Keratinocyte (primary cell): ENCODE measurements around the gene PRDM11. TPM values are rescaled to one million over a fixed set of nuclear protein-coding genes. Genes with fewer than 3 reads are reported as not detected.

ENCODE experiments used
- DNase-seq: peaks from one replicate; pipeline ENCODE4 v3.0.0-alpha.2; 2011; ENCODE audit warnings: low read depth, missing footprints, low spot score
- FAIRE-seq: peaks from 2 replicates; lab custom pipeline; 2011; peaks lifted over from hg19 to GRCh38; lab: Jason Lieb, UNC
- H2AFZ ChIP-seq: 2 replicates; pipeline ENCODE4 v1.6.0; 2012; ENCODE audit warnings: low read length, control low read depth, inconsistent platforms; ENCODE audit not compliant: control insufficient read depth
- H3K27ac ChIP-seq: 2 replicates; pipeline ENCODE4 v1.5.1; 2011; ENCODE audit warnings: low read length; ENCODE audit not compliant: control insufficient read depth, insufficient read depth
- H3K27me3 ChIP-seq: 3 replicates; pipeline ENCODE4 v1.6.0; 2011; ENCODE audit warnings: low read length; ENCODE audit not compliant: control insufficient read depth, insufficient read depth; ENCODE audit errors: extremely low read depth
- H3K36me3 ChIP-seq, 2 experiments: 2 replicates in 1 of 2; 3 replicates in 1 of 2; pipeline ENCODE4 v1.5.1; 2011; ENCODE audit warnings: low read length in 2 of 2, mild to moderate bottlenecking in 1 of 2; ENCODE audit not compliant: control insufficient read depth in 2 of 2, insufficient read depth in 2 of 2; ENCODE audit errors: extremely low read depth in 1 of 2
- H3K4me1 ChIP-seq: 3 replicates; pipeline ENCODE4 v1.5.1; 2011; ENCODE audit warnings: low read length; ENCODE audit not compliant: control insufficient read depth, insufficient read depth; ENCODE audit errors: extremely low read depth
- H3K4me2 ChIP-seq: 3 replicates; pipeline ENCODE4 v1.6.0; 2011; ENCODE audit warnings: low read depth, low read length; ENCODE audit not compliant: control insufficient read depth, insufficient read depth; ENCODE audit errors: extremely low read depth
- H3K4me3 ChIP-seq, 3 experiments: fragments of 200-600 bp in 1 of 3; sonication (generic) in 1 of 3; 2 replicates in 2 of 3; 3 replicates in 1 of 3; pipeline ENCODE4 v1.5.1; 2011 to 2016; ENCODE audit warnings: low read length in 3 of 3, mild to moderate bottlenecking in 3 of 3, control low read depth in 2 of 3, inconsistent platforms in 1 of 3, low read depth in 1 of 3, mixed read lengths in 1 of 3, mixed run types in 1 of 3, moderate library complexity in 1 of 3; ENCODE audit not compliant: control insufficient read depth in 2 of 3, insufficient read depth in 2 of 3; ENCODE audit errors: extremely low read depth in 1 of 3
- H3K79me2 ChIP-seq: 2 replicates; pipeline ENCODE4 v1.6.0; 2012; ENCODE audit warnings: low read length; ENCODE audit not compliant: control insufficient read depth, insufficient read depth
- H3K9ac ChIP-seq: 3 replicates; pipeline ENCODE4 v1.6.0; 2011; ENCODE audit warnings: low read length; ENCODE audit not compliant: control insufficient read depth, insufficient read depth; ENCODE audit errors: extremely low read depth
- H3K9me1 ChIP-seq: 3 replicates; pipeline ENCODE4 v1.6.0; 2011; ENCODE audit warnings: low read length; ENCODE audit not compliant: control insufficient read depth, insufficient read depth; ENCODE audit errors: extremely low read depth
- H3K9me3 ChIP-seq: 2 replicates; pipeline ENCODE4 v1.5.1; 2012; ENCODE audit warnings: low read depth, low read length; ENCODE audit not compliant: control insufficient read depth
- H4K20me1 ChIP-seq: 3 replicates; pipeline ENCODE4 v1.6.0; 2011; ENCODE audit warnings: low read length; ENCODE audit not compliant: control insufficient read depth, insufficient read depth; ENCODE audit errors: extremely low read depth
- EZH2 ChIP-seq: IDR thresholded peaks from one replicate; pipeline ENCODE4 v1.6.1; 2012; ENCODE audit warnings: inconsistent platforms, mild to moderate bottlenecking, low read length, moderate library complexity
- dilution Hi-C: fragments of 300-500 bp; cut with MboI; formaldehyde crosslinking; loops from one replicate; pipeline ENCODE4 v1.7.0; 2020; ENCODE audit warnings: low sequenced_read_pairs; ENCODE audit not compliant: extremely low pct_ligation_motif_present
- polyA plus RNA-seq, 5 experiments: library from polyadenylated mRNA; depleted of rRNA in 3 of 5; stranded (reverse) in 3 of 5; stranded (forward) in 1 of 5; unstranded in 1 of 5; fragments of >200 nt; gene quantifications; 1 replicate in 1 of 5; 2 replicates in 3 of 5; 3 replicates in 1 of 5; pipeline versions ENCODE4 v1.2.1 to v1.2.3, GENCODE V29; 2011 to 2012; ENCODE audit warnings: missing spikeins in 2 of 5, low read depth in 1 of 5, low replicate concordance in 1 of 5
- TF ChIP-seq, protein P1 (sequence below), 3 experiments: IDR thresholded peaks in 1 of 3; conservative IDR thresholded peaks in 1 of 3; optimal IDR thresholded peaks in 1 of 3; 2 replicates in 2 of 3; 3 replicates in 1 of 3; pipeline versions ENCODE3 to v1.5.1; 2011; ENCODE audit warnings: low read length in 3 of 3, mild to moderate bottlenecking in 3 of 3, moderate library complexity in 2 of 3, control low read depth in 1 of 3, inconsistent platforms in 1 of 3; ENCODE audit not compliant: insufficient read depth in 2 of 3; ENCODE audit errors: extremely low read depth in 1 of 3

PRDM11 gene
- polyA plus RNA-seq, 1 donor (not counting 4 experiments of a cell fraction or from before 2014, with no cell fraction given) = 2.1 TPM

DNA sequence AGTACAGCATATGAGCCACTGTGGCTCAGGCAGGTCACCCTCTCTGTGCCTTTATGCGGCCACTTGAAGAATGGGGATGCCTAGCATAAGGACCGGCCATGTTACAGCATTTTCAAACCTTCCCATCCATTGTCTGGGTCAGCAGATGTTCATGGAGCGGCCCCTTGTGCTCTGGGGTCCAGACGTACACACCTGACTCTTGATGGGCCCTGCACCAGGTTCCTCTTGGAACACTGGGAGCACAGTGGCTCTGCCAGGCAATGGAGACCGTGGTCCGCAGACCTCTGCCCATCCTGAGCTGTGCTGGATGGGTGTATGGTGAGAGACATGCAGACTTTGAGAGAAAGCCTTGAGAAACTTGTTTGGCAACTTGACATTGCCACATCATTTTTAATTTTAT lies 9.8 kb downstream of the PRDM11 start:
- TF ChIP-seq, protein P1, sequence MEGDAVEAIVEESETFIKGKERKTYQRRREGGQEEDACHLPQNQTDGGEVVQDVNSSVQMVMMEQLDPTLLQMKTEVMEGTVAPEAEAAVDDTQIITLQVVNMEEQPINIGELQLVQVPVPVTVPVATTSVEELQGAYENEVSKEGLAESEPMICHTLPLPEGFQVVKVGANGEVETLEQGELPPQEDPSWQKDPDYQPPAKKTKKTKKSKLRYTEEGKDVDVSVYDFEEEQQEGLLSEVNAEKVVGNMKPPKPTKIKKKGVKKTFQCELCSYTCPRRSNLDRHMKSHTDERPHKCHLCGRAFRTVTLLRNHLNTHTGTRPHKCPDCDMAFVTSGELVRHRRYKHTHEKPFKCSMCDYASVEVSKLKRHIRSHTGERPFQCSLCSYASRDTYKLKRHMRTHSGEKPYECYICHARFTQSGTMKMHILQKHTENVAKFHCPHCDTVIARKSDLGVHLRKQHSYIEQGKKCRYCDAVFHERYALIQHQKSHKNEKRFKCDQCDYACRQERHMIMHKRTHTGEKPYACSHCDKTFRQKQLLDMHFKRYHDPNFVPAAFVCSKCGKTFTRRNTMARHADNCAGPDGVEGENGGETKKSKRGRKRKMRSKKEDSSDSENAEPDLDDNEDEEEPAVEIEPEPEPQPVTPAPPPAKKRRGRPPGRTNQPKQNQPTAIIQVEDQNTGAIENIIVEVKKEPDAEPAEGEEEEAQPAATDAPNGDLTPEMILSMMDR (optimal IDR thresholded peaks at IDR 0.05 in 1 of 3, IDR thresholded peaks at IDR 0.05 in 1 of 3, conservative IDR thresholded peaks at IDR 0.05 in 1 of 3; ENCODE audit: extremely low read depth in 1 of 3, insufficient read depth in 2 of 3, low read length in 3 of 3) = no peak
- TF ChIP-seq EZH2 = no peak
- H3K27ac ChIP-seq = no peak overlapping the region
- no peak overlapping the region for H3K9ac ChIP-seq
- H3K4me1 ChIP-seq = peaks cover 10% of the 10 kb centered on the region
- H3K27me3 ChIP-seq = no peaks in the 10 kb centered on the region
- H3K36me3 ChIP-seq = no peaks in the 10 kb centered on the region
- no peak overlapping the region for H3K4me2 ChIP-seq
- H4K20me1 ChIP-seq = no peaks in the 10 kb centered on the region
- dilution Hi-C loops = no loop called here
- no peak overlapping the region for H2AFZ ChIP-seq
- no peak for FAIRE-seq
- no peaks in the 10 kb centered on the region for H3K79me2 ChIP-seq
- DNase-seq = no peak
- no peaks in the 10 kb centered on the region for H3K9me1 ChIP-seq
- H3K4me3 ChIP-seq = no peak overlapping the region
- H3K9me3 ChIP-seq = no peaks in the 10 kb centered on the region

DNA sequence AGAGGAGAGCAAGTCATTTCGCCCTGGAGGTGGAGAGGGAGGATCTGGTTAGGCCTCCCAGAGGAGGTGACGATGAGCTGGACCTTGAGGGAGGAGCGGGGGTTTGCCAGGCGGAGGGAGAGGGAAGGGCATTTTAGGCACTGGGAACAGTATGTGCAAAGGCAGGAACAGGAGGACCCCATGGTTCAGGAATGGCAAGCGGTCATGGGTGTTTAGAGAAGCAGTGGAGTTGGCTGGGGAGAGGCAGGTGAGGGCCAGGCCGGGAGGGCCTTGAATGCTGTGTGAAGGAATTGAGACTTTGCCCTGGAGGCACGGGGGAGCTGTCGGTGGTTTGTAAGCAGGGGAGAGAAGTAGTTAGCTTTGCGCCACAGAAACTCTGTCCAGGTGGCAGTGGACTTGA lies 10.3 kb downstream of the PRDM11 start:
- Histone ChIP-seq H3K27me3 (no peaks in the 10 kb centered on the region), H3K9me1 (no peaks in the 10 kb centered on the region), H4K20me1 (no peaks in the 10 kb centered on the region), H3K4me2 (no peak overlapping the region), H3K4me1 (peaks cover 10% of the 10 kb centered on the region), H2AFZ (no peak overlapping the region), H3K27ac (no peak overlapping the region), H3K79me2 (no peaks in the 10 kb centered on the region), H3K9ac (no peak overlapping the region), H3K36me3 (no peaks in the 10 kb centered on the region), H3K9me3 (no peaks in the 10 kb centered on the region), H3K4me3 (no peak overlapping the region)
- FAIRE-seq (no peak), DNase-seq (no peak)
- TF ChIP-seq EZH2 = no peak
- TF ChIP-seq, protein P1 (optimal IDR thresholded peaks at IDR 0.05 in 1 of 3, IDR thresholded peaks at IDR 0.05 in 1 of 3, conservative IDR thresholded peaks at IDR 0.05 in 1 of 3; ENCODE audit: extremely low read depth in 1 of 3, insufficient read depth in 2 of 3, low read length in 3 of 3) = no peak
- dilution Hi-C loops = no loop called here
